Thymus (tissue), 11 donors: Measurements from ENCODE around the gene SMAD9. TPM values are rescaled to one million over a fixed set of nuclear protein-coding genes. Genes with fewer than 3 reads are reported as not detected.

Experiments used
- DNase-seq, 9 donors: peaks; one replicate each; pipeline ENCODE4 v3.0.0-alpha.2; 2013; ENCODE audit warnings: low spot score in 9 of 9, low read depth in 6 of 9, missing footprints in 1 of 9
- H3K27ac ChIP-seq, 2 donors: one replicate each; pipeline ENCODE4 v1.5.1; 2013; ENCODE audit warnings: control low read depth in 1 of 2, low read depth in 1 of 2, low read length in 1 of 2, mild to moderate bottlenecking in 1 of 2, moderate library complexity in 1 of 2
- H3K27me3 ChIP-seq, 2 donors: one replicate each; pipeline ENCODE4 v1.5.1; 2013; ENCODE audit warnings: low read length in 1 of 2; ENCODE audit not compliant: control insufficient read depth in 2 of 2, insufficient read depth in 1 of 2
- H3K36me3 ChIP-seq, 2 donors: one replicate each; pipeline ENCODE4 v1.5.1; 2013; ENCODE audit warnings: low read length in 1 of 2, mild to moderate bottlenecking in 1 of 2, moderate library complexity in 1 of 2; ENCODE audit not compliant: control insufficient read depth in 2 of 2, insufficient read depth in 2 of 2
- H3K4me1 ChIP-seq, 2 donors: one replicate each; pipeline ENCODE4 v1.5.1; 2013; ENCODE audit warnings: low read length in 2 of 2; ENCODE audit not compliant: control insufficient read depth in 2 of 2, insufficient read depth in 2 of 2
- H3K4me3 ChIP-seq, 2 donors: one replicate each; pipeline ENCODE4 v1.5.1; 2013; ENCODE audit warnings: low read length in 2 of 2, control low read depth in 1 of 2, mild to moderate bottlenecking in 1 of 2
- H3K9me3 ChIP-seq, 2 donors: one replicate each; pipeline ENCODE4 v1.5.1; 2013; ENCODE audit warnings: low read length in 1 of 2, mild to moderate bottlenecking in 1 of 2; ENCODE audit not compliant: control insufficient read depth in 2 of 2, insufficient read depth in 1 of 2
- WGBS: extraction: QIAGEN DNeasy Blood & Tissue Kit; methylation state at CpG from one replicate; pipeline ENCODE4 v1.1.7; 2013; 5-methylcytosine and 5-hydroxymethylcytosine counted together
- polyA plus RNA-seq: library from polyadenylated mRNA; stranded (reverse); fragments of 200-250 nt; gene quantifications from one replicate; pipeline ENCODE4 v1.2.3, GENCODE V29; 2013
- total RNA-seq: library from RNA; stranded (reverse); fragments of 120-200 nt; gene quantifications from one replicate; pipeline ENCODE4 v1.2.4, GENCODE V29; 2013
- donor health status: healthy.

Gene SMAD9
- total and polyA plus RNA-seq, 2 donors: 0.52 to 1.9 TPM

GRCh38 chr13:36801035-36801434, 119.0 kb downstream of the SMAD9 start:
- no peak overlapping the region for H3K4me3 ChIP-seq
- H3K27ac ChIP-seq: no peak overlapping the region
- no peaks in the 10 kb centered on the region for H3K9me3 ChIP-seq
- H3K27me3 ChIP-seq: no peaks in the 10 kb centered on the region
- H3K36me3 ChIP-seq: no peaks in the 10 kb centered on the region
- WGBS: 61% methylated on average over 3 of the region's 3 CpGs
- DNase-seq: no peak
- H3K4me1 ChIP-seq: no peaks in the 10 kb centered on the region

- Histone ChIP-seq H3K36me3 (no peaks in the 10 kb centered on the region), H3K27me3 (no peaks in the 10 kb centered on the region), H3K27ac (no peak overlapping the region), H3K4me3 (no peak overlapping the region), H3K4me1 (no peaks in the 10 kb centered on the region), H3K9me3 (no peaks in the 10 kb centered on the region)
- no peak for DNase-seq
- WGBS: 90% methylated on average over 3 of the region's 3 CpGs
Observed at GRCh38 chr13:36796052-36796451, 124.0 kb downstream of the SMAD9 start.

- Histone ChIP-seq H3K27ac (no peak overlapping the region), H3K36me3 (no peaks in the 10 kb centered on the region), H3K4me3 (no peak overlapping the region), H3K27me3 (no peaks in the 10 kb centered on the region), H3K4me1 (no peaks in the 10 kb centered on the region), H3K9me3 (no peaks in the 10 kb centered on the region)
- 89% methylated on average over 6 of the region's 6 CpGs for WGBS
- no peak for DNase-seq
Observed at GRCh38 chr13:36795463-36795862, 124.6 kb downstream of the SMAD9 start.

Other genes starting within 250 kb of the SMAD9 start
- 0.09 TPM for gene SERTM1, start 246.2 kb downstream of the SMAD9 start, total RNA-seq
- gene SERTM1, start 246.2 kb downstream of the SMAD9 start, polyA plus RNA-seq: 0.07 TPM
- gene RFXAP, start 101.0 kb downstream of the SMAD9 start, total RNA-seq: 2.6 TPM
- gene RFXAP, start 101.0 kb downstream of the SMAD9 start, polyA plus RNA-seq: 9.1 TPM
- gene ALG5, start 79.1 kb upstream of the SMAD9 start, total RNA-seq: 33.9 TPM
- 43.0 TPM for gene ALG5, start 79.1 kb upstream of the SMAD9 start, polyA plus RNA-seq
- gene EXOSC8, start 80.5 kb upstream of the SMAD9 start, total RNA-seq: 61.4 TPM
- 112 TPM for gene EXOSC8, start 80.5 kb upstream of the SMAD9 start, polyA plus RNA-seq
- 31.3 TPM for gene SUPT20H, start 139.4 kb upstream of the SMAD9 start, total RNA-seq
- gene SUPT20H, start 139.4 kb upstream of the SMAD9 start, polyA plus RNA-seq: 45.4 TPM
- gene CSNK1A1L, start 185.4 kb upstream of the SMAD9 start, total RNA-seq: not detected
- not detected for gene CSNK1A1L, start 185.4 kb upstream of the SMAD9 start, polyA plus RNA-seq